Smooth muscle cell (in vitro differentiated cells): ENCODE results near the gene FAM174A. TPM values are rescaled to one million over a fixed set of nuclear protein-coding genes. Genes with fewer than 3 reads are reported as not detected.

ENCODE experiments used
- DNase-seq: peaks from one replicate; lab custom pipeline; 2025; ENCODE audit not compliant: unreplicated experiment; lab: John Stamatoyannopoulos, UW
- H2AFZ ChIP-seq: fragments of 200-600 bp; sonication (generic); 2 replicates; pipeline ENCODE4 v1.6.0; 2016; ENCODE audit warnings: antibody characterized with exemption, low read depth, mild to moderate bottlenecking
- H3F3A ChIP-seq: fragments of 200-600 bp; sonication (generic); 2 replicates; pipeline ENCODE4 v1.6.0; 2017; ENCODE audit warnings: antibody characterized with exemption, low read depth
- H3K27ac ChIP-seq: fragments of 200-600 bp; sonication (generic); 2 replicates; pipeline ENCODE4 v1.5.1; 2016; ENCODE audit warnings: low read depth, mild to moderate bottlenecking
- H3K27me3 ChIP-seq: fragments of 200-600 bp; sonication (generic); 2 replicates; pipeline ENCODE4 v1.6.1; 2016; ENCODE audit warnings: low read depth, mild to moderate bottlenecking
- H3K36me3 ChIP-seq: fragments of 200-600 bp; sonication (generic); 2 replicates; pipeline ENCODE4 v1.5.1; 2016; ENCODE audit warnings: low read depth
- H3K4me1 ChIP-seq: fragments of 200-600 bp; sonication (generic); 2 replicates; pipeline ENCODE4 v1.5.1; 2016; ENCODE audit warnings: low read depth
- H3K4me2 ChIP-seq: fragments of 200-600 bp; sonication (generic); 2 replicates; pipeline ENCODE4 v1.6.0; 2016; ENCODE audit warnings: mild to moderate bottlenecking
- H3K4me3 ChIP-seq: fragments of 200-600 bp; sonication (generic); 2 replicates; pipeline ENCODE4 v1.5.1; 2016; ENCODE audit warnings: mild to moderate bottlenecking
- H3K79me2 ChIP-seq: fragments of 200-600 bp; sonication (generic); 2 replicates; pipeline ENCODE4 v1.6.0; 2016; ENCODE audit warnings: low read depth, mild to moderate bottlenecking
- H3K9ac ChIP-seq: fragments of 200-600 bp; sonication (generic); 2 replicates; pipeline ENCODE4 v1.6.0; 2016; ENCODE audit warnings: low read depth
- H3K9me3 ChIP-seq: fragments of 200-600 bp; sonication (generic); replicated peaks from 2 replicates; pipeline ENCODE4 v1.5.1; 2016; ENCODE audit warnings: low read depth
- H4K20me1 ChIP-seq: fragments of 200-600 bp; sonication (generic); 2 replicates; pipeline ENCODE4 v1.6.0; 2016; ENCODE audit warnings: low read depth
- WGBS: methylation state at CpG from one replicate; pipeline ENCODE4 v1.1.7; 2016; ENCODE audit warnings: low lambda C conversion rate; 5-methylcytosine and 5-hydroxymethylcytosine counted together
- polyA plus RNA-seq: library from polyadenylated mRNA; unstranded; fragments of >200 nt; fragmentation: Nextera tagmentation; extraction: Ambion mirVana; gene quantifications from 2 replicates; pipeline ENCODE4 v1.2.1, GENCODE V29; 2016
- total RNA-seq: library from RNA; depleted of rRNA; stranded (reverse); fragments of >200 nt; gene quantifications from 2 replicates; pipeline ENCODE4 v1.2.3, GENCODE V29; 2014
- TF ChIP-seq, protein P1 (sequence below): fragments of 200-600 bp; sonication (generic); IDR thresholded peaks from 2 replicates; pipeline ENCODE4 v1.5.1; 2017; ENCODE audit warnings: borderline replicate concordance, mild to moderate bottlenecking, antibody characterized with exemption; ENCODE audit not compliant: insufficient read depth, poor library complexity, severe bottlenecking

FAM174A gene
- total and polyA plus RNA-seq, 2 experiments from 2014 or later = 30.2 to 31.9 TPM

GRCh38 chr5:100550531-100551051 lies 15.4 kb downstream of the FAM174A start:
- Histone ChIP-seq H2AFZ (no peak overlapping the region), H3F3A (no peaks in the 10 kb centered on the region), H3K4me3 (no peak overlapping the region), H3K27ac (peak overlapping the region; percentile 4), H4K20me1 (peaks cover 8% of the 10 kb centered on the region), H3K79me2 (peaks cover 12% of the 10 kb centered on the region), H3K4me1 (no peaks in the 10 kb centered on the region), H3K9me3 (no peaks in the 10 kb centered on the region), H3K27me3 (no peaks in the 10 kb centered on the region), H3K9ac (no peak overlapping the region), H3K36me3 (no peaks in the 10 kb centered on the region), H3K4me2 (no peak overlapping the region)
- 100% methylated on average over 1 of the region's 1 CpG for WGBS
- DNase-seq = no peak
- TF ChIP-seq, protein P1, sequence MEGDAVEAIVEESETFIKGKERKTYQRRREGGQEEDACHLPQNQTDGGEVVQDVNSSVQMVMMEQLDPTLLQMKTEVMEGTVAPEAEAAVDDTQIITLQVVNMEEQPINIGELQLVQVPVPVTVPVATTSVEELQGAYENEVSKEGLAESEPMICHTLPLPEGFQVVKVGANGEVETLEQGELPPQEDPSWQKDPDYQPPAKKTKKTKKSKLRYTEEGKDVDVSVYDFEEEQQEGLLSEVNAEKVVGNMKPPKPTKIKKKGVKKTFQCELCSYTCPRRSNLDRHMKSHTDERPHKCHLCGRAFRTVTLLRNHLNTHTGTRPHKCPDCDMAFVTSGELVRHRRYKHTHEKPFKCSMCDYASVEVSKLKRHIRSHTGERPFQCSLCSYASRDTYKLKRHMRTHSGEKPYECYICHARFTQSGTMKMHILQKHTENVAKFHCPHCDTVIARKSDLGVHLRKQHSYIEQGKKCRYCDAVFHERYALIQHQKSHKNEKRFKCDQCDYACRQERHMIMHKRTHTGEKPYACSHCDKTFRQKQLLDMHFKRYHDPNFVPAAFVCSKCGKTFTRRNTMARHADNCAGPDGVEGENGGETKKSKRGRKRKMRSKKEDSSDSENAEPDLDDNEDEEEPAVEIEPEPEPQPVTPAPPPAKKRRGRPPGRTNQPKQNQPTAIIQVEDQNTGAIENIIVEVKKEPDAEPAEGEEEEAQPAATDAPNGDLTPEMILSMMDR = no peak

DNA sequence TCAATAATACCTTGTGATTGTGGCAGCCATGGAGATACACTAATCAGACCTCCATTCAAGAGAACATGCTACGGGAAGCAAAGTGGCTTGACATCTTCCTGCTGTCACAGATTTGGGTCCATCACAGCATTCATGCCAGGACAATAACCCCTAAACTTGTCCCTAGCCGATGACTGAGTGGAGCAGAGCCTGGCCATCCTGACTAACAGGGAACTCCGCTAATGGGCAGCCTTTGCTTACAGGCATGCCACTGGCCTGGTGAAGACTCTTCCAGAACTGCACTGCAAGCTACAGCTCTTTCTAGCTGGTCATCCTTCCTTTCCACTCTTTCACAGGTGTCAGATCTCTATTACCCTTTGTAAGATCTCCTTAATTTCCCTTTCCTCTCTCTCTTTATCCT lies 16.0 kb downstream of the FAM174A start:
- no peak for DNase-seq
- H3K27me3 ChIP-seq = no peaks in the 10 kb centered on the region

DNA sequence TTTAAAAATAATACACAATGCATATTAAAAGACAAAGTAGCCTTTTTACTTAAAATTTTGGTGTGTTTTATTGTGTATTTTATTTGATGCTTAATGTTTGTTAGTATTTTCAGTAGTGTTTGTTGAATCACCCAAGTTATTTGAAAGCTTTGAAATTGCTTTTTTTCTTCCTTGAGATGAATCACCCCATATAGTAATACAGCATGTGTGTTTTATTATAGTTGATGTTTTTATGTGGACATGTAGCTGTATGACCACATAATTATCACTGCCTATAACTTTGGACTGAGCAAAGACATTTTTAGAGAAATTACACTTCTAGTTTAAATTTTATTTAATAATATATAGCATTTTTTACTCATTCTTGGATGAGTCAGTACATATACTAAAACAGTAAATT lies 18.0 kb downstream of the FAM174A start:
- Histone ChIP-seq H3K79me2 (peaks cover 4% of the 10 kb centered on the region), H3K27ac (no peak overlapping the region), H3K27me3 (no peaks in the 10 kb centered on the region), H3K36me3 (no peaks in the 10 kb centered on the region), H3K4me3 (no peak overlapping the region), H3K9me3 (no peaks in the 10 kb centered on the region), H3K4me1 (no peaks in the 10 kb centered on the region), H4K20me1 (peaks cover 8% of the 10 kb centered on the region), H3K9ac (no peak overlapping the region), H3F3A (no peaks in the 10 kb centered on the region), H2AFZ (no peak overlapping the region), H3K4me2 (no peak overlapping the region)
- TF ChIP-seq, protein P1 = no peak
- no peak for DNase-seq

More for the DNA sequence above, 16.0 kb downstream of the FAM174A start:
- TF ChIP-seq, protein P1 = no peak
- H3K9me3 ChIP-seq = no peaks in the 10 kb centered on the region
- WGBS = 98% methylated on average over 3 of the region's 3 CpGs
- H3F3A ChIP-seq = no peaks in the 10 kb centered on the region
- no peak overlapping the region for H3K4me2 ChIP-seq
- H4K20me1 ChIP-seq = peaks cover 8% of the 10 kb centered on the region
- no peak overlapping the region for H2AFZ ChIP-seq
- H3K4me3 ChIP-seq = no peak overlapping the region
- H3K79me2 ChIP-seq = peaks cover 8% of the 10 kb centered on the region
- no peaks in the 10 kb centered on the region for H3K4me1 ChIP-seq
- H3K27ac ChIP-seq = no peak overlapping the region
- no peaks in the 10 kb centered on the region for H3K36me3 ChIP-seq
- H3K9ac ChIP-seq = no peak overlapping the region

GRCh38 chr5:100560860-100561259 lies 25.7 kb downstream of the FAM174A start:
- H3K79me2 ChIP-seq = peaks cover 7% of the 10 kb centered on the region
- H3K9ac ChIP-seq = no peak overlapping the region
- H3K36me3 ChIP-seq = peaks cover 4% of the 10 kb centered on the region
- TF ChIP-seq, protein P1 = no peak
- no peaks in the 10 kb centered on the region for H3K9me3 ChIP-seq
- no peak overlapping the region for H3K4me3 ChIP-seq
- no peaks in the 10 kb centered on the region for H3F3A ChIP-seq
- H3K27ac ChIP-seq = no peak overlapping the region
- WGBS = 82% methylated on average over 1 of the region's 1 CpG
- H3K27me3 ChIP-seq = no peaks in the 10 kb centered on the region
- no peak overlapping the region for H2AFZ ChIP-seq
- no peak for DNase-seq
- no peaks in the 10 kb centered on the region for H4K20me1 ChIP-seq
- no peak overlapping the region for H3K4me2 ChIP-seq
- no peaks in the 10 kb centered on the region for H3K4me1 ChIP-seq
